T-helper 2 cell treated with Interferon-gamma antibody and Interleukin-4, amounts not matched to agents 5 μg/mL and 100 μg/mL, for 36 hours (primary cell): ENCODE results near the gene ADCY7.

ENCODE experiments used
- DNase-seq: peaks from one replicate; pipeline ENCODE4 v3.0.0; 2021; ENCODE audit warnings: low spot score
- H3K27ac Mint-ChIP-seq: one replicate; pipeline ENCODE4 v1.8.0; 2021; ENCODE audit warnings: mild to moderate bottlenecking, mixed read lengths
- H3K27me3 Mint-ChIP-seq: one replicate; pipeline ENCODE4 v1.8.0; 2021; ENCODE audit warnings: low read depth, mixed read lengths
- H3K36me3 Mint-ChIP-seq: one replicate; pipeline ENCODE4 v1.8.0; 2021; ENCODE audit warnings: low read depth, mixed read lengths
- H3K4me1 Mint-ChIP-seq: one replicate; pipeline ENCODE4 v1.8.0; 2021; ENCODE audit warnings: low read depth, mixed read lengths
- H3K4me3 Mint-ChIP-seq: one replicate; pipeline ENCODE4 v1.8.0; 2022; ENCODE audit warnings: mild to moderate bottlenecking, moderate library complexity, mixed read lengths
- H3K9me3 Mint-ChIP-seq: one replicate; pipeline ENCODE4 v1.8.0; 2021; ENCODE audit warnings: mixed read lengths

ADCY7 gene

GRCh38 chr16:50275098-50275415 is 8.7 kb downstream of the ADCY7 start:
- no peaks in the 10 kb centered on the region for H3K27me3 Mint-ChIP-seq
- peak overlapping the region; percentile 99 for H3K27ac Mint-ChIP-seq
- H3K36me3 Mint-ChIP-seq: peaks cover 62% of the 10 kb centered on the region
- peak overlapping the region; percentile 99 for H3K4me3 Mint-ChIP-seq
- no peak for DNase-seq
- no peaks in the 10 kb centered on the region for H3K9me3 Mint-ChIP-seq
- H3K4me1 Mint-ChIP-seq: peaks cover 77% of the 10 kb centered on the region

- Mint-ChIP-seq H3K4me3 (peak overlapping the region; percentile 99), H3K27me3 (no peaks in the 10 kb centered on the region), H3K36me3 (peaks cover 67% of the 10 kb centered on the region), H3K9me3 (no peaks in the 10 kb centered on the region), H3K27ac (peak overlapping the region; percentile 99), H3K4me1 (peaks cover 82% of the 10 kb centered on the region)
- no peak for DNase-seq
Observed at GRCh38 chr16:50275428-50276325, 9.3 kb downstream of the ADCY7 start.

- Mint-ChIP-seq H3K9me3 (no peaks in the 10 kb centered on the region), H3K27ac (no peak overlapping the region), H3K27me3 (no peaks in the 10 kb centered on the region), H3K4me1 (peaks cover 77% of the 10 kb centered on the region), H3K4me3 (peak overlapping the region; percentile 38), H3K36me3 (peaks cover 65% of the 10 kb centered on the region)
- DNase-seq: no peak
Observed at GRCh38 chr16:50276326-50276640, 9.9 kb downstream of the ADCY7 start.

GRCh38 chr16:50276801-50277555 is 10.6 kb downstream of the ADCY7 start:
- DNase-seq: peak; percentile 27

GRCh38 chr16:50278251-50278650 is 11.9 kb downstream of the ADCY7 start:
- H3K4me3 Mint-ChIP-seq: peak overlapping the region; percentile 71
- H3K36me3 Mint-ChIP-seq: peaks cover 62% of the 10 kb centered on the region
- no peaks in the 10 kb centered on the region for H3K27me3 Mint-ChIP-seq
- peak overlapping the region; percentile 79 for H3K27ac Mint-ChIP-seq
- no peaks in the 10 kb centered on the region for H3K9me3 Mint-ChIP-seq
- no peak for DNase-seq
- H3K4me1 Mint-ChIP-seq: peaks cover 73% of the 10 kb centered on the region

More at GRCh38 chr16:50276801-50277555, 10.6 kb downstream of the ADCY7 start:
- H3K4me1 Mint-ChIP-seq: peaks cover 78% of the 10 kb centered on the region
- H3K9me3 Mint-ChIP-seq: no peaks in the 10 kb centered on the region
- peak overlapping the region; percentile 71 for H3K4me3 Mint-ChIP-seq
- no peaks in the 10 kb centered on the region for H3K27me3 Mint-ChIP-seq
- H3K27ac Mint-ChIP-seq: peak overlapping the region; percentile 79
- H3K36me3 Mint-ChIP-seq: peaks cover 63% of the 10 kb centered on the region

- Mint-ChIP-seq H3K9me3 (no peaks in the 10 kb centered on the region), H3K36me3 (peaks cover 55% of the 10 kb centered on the region), H3K4me3 (peak overlapping the region; percentile 71), H3K4me1 (peaks cover 74% of the 10 kb centered on the region), H3K27ac (no peak overlapping the region), H3K27me3 (no peaks in the 10 kb centered on the region)
- DNase-seq: no peak
Observed at GRCh38 chr16:50279504-50279865, 13.1 kb downstream of the ADCY7 start.

GRCh38 chr16:50280932-50281331 is 14.6 kb downstream of the ADCY7 start:
- Mint-ChIP-seq H3K27me3 (no peaks in the 10 kb centered on the region), H3K4me3 (no peak overlapping the region), H3K9me3 (no peaks in the 10 kb centered on the region), H3K27ac (no peak overlapping the region), H3K36me3 (peaks cover 62% of the 10 kb centered on the region), H3K4me1 (peaks cover 72% of the 10 kb centered on the region)
- no peak for DNase-seq

GRCh38 chr16:50281391-50282009 is 15.1 kb downstream of the ADCY7 start:
- peaks cover 67% of the 10 kb centered on the region for H3K4me1 Mint-ChIP-seq
- DNase-seq: no peak
- H3K36me3 Mint-ChIP-seq: peaks cover 66% of the 10 kb centered on the region
- no peaks in the 10 kb centered on the region for H3K9me3 Mint-ChIP-seq
- peak overlapping the region; percentile 71 for H3K4me3 Mint-ChIP-seq
- no peaks in the 10 kb centered on the region for H3K27me3 Mint-ChIP-seq
- H3K27ac Mint-ChIP-seq: no peak overlapping the region

GRCh38 chr16:50282010-50282538 is 15.7 kb downstream of the ADCY7 start:
- H3K4me3 Mint-ChIP-seq: peak overlapping the region; percentile 71
- H3K27ac Mint-ChIP-seq: peak overlapping the region; percentile 74
- no peaks in the 10 kb centered on the region for H3K27me3 Mint-ChIP-seq
- peaks cover 61% of the 10 kb centered on the region for H3K4me1 Mint-ChIP-seq
- no peaks in the 10 kb centered on the region for H3K9me3 Mint-ChIP-seq
- DNase-seq: peak; percentile 51
- peaks cover 66% of the 10 kb centered on the region for H3K36me3 Mint-ChIP-seq

GRCh38 chr16:50282955-50283631 is 16.7 kb downstream of the ADCY7 start:
- peaks cover 52% of the 10 kb centered on the region for H3K4me1 Mint-ChIP-seq
- H3K4me3 Mint-ChIP-seq: no peak overlapping the region
- peaks cover 61% of the 10 kb centered on the region for H3K36me3 Mint-ChIP-seq
- H3K27me3 Mint-ChIP-seq: no peaks in the 10 kb centered on the region
- H3K27ac Mint-ChIP-seq: no peak overlapping the region
- no peaks in the 10 kb centered on the region for H3K9me3 Mint-ChIP-seq
- DNase-seq: no peak

- H3K36me3 Mint-ChIP-seq: peaks cover 57% of the 10 kb centered on the region
Observed at GRCh38 chr16:50284131-50284911, 18.0 kb downstream of the ADCY7 start.

GRCh38 chr16:50285406-50286003 is 19.2 kb downstream of the ADCY7 start:
- no peak for DNase-seq
- Mint-ChIP-seq H3K4me1 (peaks cover 33% of the 10 kb centered on the region), H3K4me3 (no peak overlapping the region), H3K27me3 (no peaks in the 10 kb centered on the region), H3K9me3 (no peaks in the 10 kb centered on the region), H3K27ac (no peak overlapping the region), H3K36me3 (peaks cover 49% of the 10 kb centered on the region)

More at GRCh38 chr16:50284131-50284911, 18.0 kb downstream of the ADCY7 start:
- Mint-ChIP-seq H3K9me3 (no peaks in the 10 kb centered on the region), H3K27ac (peak overlapping the region; percentile 28), H3K4me1 (peaks cover 40% of the 10 kb centered on the region), H3K4me3 (peak overlapping the region; percentile 4), H3K27me3 (no peaks in the 10 kb centered on the region)
- no peak for DNase-seq
